MM.1S (cell line): ENCODE data around the gene RTCA.

ENCODE experiments used
- CTCF ChIP-seq: fragments of 300-600 bp; sonication (generic); IDR thresholded peaks from 2 replicates; pipeline ENCODE4 v1.5.1; 2016; ENCODE audit warnings: antibody characterized with exemption, low read length, mixed read lengths
- EZH2 ChIP-seq: fragments of 300-600 bp; sonication (generic); optimal IDR thresholded peaks from 2 replicates; pipeline ENCODE3; 2017; ENCODE audit warnings: low read depth, mild to moderate bottlenecking, antibody characterized with exemption, low read length, mixed read lengths
- EZH2phosphoT487 ChIP-seq: fragments of 300-600 bp; sonication (generic); IDR thresholded peaks from 2 replicates; pipeline ENCODE4 v1.6.1; 2018; ENCODE audit warnings: antibody characterized with exemption, low read length

GRCh38 chr1:100298512-100298911 is 32.5 kb downstream of the RTCA start:
- TF ChIP-seq CTCF (no peak), EZH2 (no peak), EZH2phosphoT487 (no peak)
